Superior temporal gyrus (tissue), 1 donor: Measurements from ENCODE around the gene USP25.
A peak's percentile ranks its signal among the peaks of the same experiment; 100 is the strongest.

ENCODE experiments used
- DNase-seq: peaks from one replicate; pipeline ENCODE4 v3.0.0-alpha.2; 2016; ENCODE audit errors: extremely low spot score

Gene USP25, protein sequence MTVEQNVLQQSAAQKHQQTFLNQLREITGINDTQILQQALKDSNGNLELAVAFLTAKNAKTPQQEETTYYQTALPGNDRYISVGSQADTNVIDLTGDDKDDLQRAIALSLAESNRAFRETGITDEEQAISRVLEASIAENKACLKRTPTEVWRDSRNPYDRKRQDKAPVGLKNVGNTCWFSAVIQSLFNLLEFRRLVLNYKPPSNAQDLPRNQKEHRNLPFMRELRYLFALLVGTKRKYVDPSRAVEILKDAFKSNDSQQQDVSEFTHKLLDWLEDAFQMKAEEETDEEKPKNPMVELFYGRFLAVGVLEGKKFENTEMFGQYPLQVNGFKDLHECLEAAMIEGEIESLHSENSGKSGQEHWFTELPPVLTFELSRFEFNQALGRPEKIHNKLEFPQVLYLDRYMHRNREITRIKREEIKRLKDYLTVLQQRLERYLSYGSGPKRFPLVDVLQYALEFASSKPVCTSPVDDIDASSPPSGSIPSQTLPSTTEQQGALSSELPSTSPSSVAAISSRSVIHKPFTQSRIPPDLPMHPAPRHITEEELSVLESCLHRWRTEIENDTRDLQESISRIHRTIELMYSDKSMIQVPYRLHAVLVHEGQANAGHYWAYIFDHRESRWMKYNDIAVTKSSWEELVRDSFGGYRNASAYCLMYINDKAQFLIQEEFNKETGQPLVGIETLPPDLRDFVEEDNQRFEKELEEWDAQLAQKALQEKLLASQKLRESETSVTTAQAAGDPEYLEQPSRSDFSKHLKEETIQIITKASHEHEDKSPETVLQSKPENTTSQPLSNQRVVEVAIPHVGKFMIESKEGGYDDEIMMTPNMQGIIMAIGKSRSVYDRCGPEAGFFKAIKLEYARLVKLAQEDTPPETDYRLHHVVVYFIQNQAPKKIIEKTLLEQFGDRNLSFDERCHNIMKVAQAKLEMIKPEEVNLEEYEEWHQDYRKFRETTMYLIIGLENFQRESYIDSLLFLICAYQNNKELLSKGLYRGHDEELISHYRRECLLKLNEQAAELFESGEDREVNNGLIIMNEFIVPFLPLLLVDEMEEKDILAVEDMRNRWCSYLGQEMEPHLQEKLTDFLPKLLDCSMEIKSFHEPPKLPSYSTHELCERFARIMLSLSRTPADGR

DNA sequence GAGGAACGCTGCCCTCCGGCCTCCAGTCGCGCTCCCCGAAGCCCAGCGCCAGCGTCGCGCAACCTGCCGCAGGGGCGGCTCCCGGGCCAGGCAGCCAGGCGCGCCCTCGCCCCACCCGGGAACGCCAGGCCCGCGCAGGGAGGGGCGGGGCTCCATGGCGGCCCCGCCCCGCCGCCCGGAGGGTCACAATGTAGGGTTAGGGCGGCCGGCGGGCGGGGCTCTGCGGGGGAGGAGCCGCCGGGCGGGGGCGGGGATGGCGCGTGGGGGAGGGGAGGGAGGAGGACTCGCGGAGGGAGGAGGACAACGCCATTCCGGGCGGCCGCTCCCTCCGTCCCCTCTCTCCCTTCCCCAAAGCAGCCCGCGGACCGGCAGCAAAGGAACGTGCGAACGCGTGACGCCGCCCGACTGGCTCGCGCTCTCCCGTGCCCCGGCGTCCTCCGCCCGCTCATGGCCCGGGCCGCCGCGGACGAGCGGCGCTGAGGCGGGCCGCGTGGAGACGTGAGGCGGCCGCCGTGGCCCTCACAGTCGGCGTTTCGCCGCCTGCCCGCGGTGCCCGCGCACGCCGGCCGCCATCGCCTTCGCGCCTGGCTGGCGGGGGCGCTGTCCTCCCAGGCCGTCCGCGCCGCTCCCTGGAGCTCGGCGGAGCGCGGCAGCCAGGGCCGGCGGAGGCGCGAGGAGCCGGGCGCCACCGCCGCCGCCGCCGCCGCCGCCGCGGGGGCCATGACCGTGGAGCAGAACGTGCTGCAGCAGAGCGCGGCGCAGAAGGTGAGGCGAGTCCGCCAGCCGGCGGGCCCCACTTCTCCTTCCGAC is at the start of gene USP25:
Gene USP25, plus strand, starts transcription at position 309 of the 810 bp plus-strand sequence. Its CDS starts 412 bp downstream, at position 721.
- DNase-seq = peak; percentile 81

DNA sequence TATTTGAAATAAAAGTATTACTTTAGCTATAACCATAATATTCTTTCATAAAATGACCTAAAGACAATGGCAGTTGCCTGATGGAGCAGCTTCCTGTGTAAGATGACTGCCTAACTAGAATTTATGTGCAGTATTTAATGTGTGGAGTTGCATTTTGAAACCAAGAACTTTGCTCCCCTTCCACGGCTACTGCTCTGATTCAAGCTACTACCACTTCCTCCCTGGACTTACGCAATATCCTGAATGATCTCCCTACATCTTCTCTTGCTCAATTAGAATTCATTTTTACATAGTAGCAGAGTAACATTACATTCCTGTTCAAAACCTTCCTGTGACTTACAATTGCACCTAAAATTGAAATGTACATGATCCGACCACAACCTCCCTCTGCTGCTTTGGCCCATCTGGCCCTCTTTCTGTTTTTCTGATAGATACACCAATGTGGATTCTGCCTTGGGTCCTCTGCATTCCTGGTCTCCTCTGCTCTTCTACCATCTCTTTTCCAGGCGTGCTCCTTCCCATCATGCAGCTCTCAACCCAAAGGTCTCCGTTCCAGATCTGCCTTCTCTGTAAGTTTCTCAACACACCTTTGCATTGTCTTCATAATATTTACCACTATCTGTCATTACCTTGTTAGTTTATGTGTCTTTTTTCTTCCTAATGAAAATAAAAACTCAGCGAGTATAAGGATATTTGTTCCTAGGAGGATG is 47.4 kb upstream of the USP25 start:
- no peak for DNase-seq

DNA sequence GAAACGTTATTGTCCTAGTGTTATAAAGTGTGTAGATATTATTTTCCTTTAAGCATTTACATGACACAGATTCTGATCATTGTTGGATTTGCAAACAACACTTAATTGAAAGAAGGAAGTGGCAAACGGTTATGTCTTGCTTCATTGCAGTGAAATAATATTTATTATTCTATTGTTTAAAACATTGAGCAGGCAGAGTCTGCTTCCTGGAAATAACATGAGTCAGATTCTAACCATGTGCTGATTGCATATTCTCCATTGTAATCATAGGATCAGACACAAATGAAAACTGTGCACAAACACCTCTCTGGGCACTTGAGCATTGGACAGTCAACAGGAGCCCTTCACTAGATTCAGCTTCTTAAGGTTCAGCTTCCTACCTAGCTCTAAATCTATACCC is 46.8 kb upstream of the USP25 start:
- no peak for DNase-seq

DNA sequence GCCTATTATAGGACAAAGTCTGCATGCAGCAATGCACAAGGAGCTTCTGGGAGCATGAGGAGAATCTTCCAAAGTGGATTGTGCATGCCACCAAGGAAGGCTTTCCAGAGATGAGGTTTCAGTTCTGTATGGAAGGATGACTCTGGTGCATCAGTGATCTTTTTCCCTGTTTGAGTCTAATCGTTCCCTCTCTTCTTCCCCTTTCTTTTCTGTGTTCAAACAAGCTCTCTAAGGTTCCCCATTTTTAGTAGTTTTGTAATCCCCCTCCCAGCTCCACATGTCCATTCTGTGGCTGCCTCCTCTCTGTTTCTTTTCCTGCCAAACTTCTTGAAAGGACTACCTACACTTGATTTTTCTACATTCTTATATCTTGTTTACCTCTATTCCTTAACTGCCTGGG is 43.3 kb upstream of the USP25 start:
- DNase-seq = no peak

DNA sequence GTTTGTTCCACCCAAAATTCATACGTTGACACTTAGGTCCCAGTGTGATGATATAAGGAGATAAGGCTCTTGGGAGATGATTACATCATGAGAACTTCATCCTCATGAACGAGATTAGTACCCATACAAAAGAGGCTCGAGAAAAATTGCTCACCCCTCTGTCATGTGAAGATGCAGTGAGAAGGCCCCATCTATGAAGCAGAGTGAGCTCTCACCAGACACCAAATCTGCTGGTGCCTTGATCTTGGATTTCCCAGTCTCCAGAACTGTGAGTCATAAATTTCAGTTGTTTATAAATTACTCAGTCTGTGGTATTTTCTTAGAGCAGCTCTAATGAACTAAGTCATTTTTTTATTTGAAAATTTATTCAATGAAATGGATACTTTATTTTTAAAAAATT is 42.6 kb upstream of the USP25 start:
- DNase-seq = no peak

DNA sequence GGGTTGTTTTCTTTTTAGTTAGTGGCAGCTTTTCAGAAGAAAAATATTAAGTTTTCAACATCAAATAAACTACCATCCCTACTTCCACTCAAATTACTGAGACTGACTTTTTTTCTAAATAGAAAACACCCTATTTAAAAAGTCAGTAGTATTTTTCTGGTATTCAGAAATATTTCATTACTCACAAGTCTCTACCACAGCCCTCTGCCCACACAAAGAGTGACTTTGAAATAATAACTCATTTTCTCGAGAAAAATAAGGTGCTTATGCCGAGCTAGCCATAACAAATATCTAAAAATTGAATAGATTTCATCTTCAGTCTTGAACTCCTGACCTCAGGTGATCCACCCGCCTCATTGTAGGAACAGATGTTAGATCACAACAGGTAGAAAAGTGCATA is 41.8 kb upstream of the USP25 start:
- DNase-seq = no peak

DNA sequence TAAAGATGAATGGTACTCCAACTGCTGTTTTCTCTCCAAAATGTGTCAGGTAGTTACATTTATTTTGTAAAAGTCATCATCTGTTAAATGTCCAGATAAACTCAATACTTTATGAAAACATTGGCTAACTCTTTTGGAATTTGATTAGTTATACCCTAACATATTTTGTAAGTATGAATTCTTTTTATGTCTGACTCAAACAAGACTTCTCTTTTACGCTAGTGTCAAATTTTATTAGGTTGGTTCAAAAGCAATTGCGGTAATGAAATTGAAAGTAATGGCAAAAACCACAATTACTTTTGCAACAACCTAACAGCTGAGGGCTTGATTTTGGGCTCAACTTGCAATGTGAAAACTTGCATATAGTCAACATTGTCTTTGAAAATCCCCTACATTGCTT is 41.0 kb upstream of the USP25 start:
- DNase-seq = no peak

DNA sequence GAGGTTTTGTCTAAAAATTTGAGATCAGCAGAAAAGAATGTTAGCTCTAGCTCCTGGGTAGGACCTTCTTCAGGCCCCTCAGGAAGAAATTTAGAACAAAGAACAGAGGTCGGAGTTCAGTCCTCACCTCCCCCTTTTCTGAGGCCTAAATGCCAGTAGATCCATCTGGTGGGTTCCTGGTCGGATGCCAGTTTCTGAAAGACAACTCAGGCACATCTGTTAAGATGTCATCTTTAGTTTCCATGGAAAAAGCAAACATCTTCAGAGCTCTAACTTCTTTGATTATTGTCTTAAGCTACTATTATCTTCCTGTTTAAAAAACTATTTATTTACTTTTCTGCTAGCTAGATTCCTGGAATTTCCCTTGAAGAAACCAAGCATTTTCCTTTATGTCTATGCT is 37.1 kb upstream of the USP25 start:
- no peak for DNase-seq

DNA sequence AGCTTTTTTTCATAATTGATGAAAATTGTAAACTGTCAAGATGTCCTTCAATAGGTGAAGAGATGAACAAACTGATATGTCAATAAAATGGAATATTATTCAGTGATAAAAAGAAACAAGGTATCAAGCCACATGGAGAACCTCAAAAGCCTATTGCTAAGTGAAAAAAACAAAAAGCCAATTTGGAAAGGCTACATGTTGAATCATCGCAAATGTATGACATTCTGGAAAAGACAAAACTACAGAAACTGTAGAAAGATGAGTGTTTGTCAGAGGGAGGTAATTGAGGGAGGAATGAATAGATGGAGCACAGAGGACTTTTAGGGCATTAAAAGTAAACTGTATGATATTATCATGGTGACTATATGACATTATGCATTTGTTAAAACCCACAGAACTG is 34.5 kb upstream of the USP25 start:
- DNase-seq = no peak

DNA sequence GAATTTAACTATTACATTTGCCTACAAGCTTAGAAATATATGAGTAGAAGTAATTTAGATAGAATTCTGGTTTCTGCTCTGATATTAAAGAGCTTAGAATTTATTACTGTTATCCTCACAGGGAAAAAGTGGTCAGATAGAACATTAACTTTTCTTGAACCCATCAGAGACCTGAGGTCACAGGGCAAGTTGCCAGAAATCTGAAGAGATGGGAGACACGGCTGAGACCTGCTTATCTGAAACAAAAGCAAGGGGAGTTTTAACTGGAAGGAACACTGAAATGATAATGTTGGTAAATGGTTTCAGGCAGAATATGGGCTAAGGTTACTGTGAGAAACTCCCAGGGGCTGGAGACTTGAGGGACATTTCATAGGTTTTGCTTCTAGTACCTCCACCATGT is 28.0 kb upstream of the USP25 start:
- no peak for DNase-seq

DNA sequence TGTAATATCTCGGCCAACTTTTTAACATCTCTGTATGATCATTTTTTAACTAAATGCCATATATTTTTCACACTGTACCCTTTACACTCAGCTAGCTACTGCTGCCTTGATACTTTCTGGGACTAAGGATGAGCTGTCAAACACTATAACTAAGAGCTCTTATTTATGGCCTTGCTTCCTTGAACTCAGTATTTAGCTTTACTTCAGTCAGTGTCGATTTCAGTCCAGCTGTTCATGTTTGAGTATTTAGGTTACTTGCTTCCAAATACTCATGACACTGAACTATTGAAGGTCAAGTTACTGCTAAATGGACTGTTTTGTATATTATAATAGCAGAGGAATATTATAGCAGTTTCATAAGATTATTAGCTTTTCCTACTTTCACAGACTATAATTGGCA is 25.9 kb upstream of the USP25 start:
- no peak for DNase-seq

DNA sequence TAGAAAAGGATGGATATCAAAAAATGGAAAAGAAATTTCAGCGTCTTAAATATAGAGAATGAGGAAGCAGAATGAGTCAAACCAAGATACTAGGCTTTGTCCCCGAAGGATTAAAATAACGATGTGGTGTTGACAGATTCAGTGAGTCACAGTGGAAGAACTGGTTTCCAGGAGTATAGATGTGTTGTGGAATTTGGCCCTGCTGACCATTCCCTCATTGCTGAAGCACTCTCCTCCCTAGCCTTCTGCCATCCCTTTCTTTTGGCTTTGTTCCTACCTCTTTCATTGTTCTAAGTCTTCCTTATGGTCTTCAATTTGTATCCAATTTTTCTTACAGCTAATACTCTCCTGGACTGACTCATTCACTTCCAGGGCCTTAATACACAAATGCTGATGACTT is 23.1 kb upstream of the USP25 start:
- peak; percentile 34 for DNase-seq

DNA sequence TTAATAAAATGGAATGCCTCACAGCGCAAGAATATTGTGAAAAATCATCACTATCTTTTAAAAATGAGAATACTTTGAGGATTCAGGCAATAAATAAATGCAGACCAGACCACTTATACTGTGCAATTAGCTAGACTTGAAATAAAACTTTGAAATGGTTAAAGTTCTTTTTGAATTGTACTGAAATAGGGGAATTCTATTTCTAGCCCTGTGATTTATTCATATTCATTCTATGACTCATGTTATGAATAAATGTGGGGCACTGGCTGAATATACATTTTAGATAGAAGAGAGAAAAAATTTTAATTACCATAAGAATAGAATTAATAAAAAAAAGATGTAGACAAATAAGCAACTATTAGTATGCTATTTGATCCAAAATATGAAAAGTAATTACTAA is 16.4 kb upstream of the USP25 start:
- DNase-seq = peak; percentile 32

DNA sequence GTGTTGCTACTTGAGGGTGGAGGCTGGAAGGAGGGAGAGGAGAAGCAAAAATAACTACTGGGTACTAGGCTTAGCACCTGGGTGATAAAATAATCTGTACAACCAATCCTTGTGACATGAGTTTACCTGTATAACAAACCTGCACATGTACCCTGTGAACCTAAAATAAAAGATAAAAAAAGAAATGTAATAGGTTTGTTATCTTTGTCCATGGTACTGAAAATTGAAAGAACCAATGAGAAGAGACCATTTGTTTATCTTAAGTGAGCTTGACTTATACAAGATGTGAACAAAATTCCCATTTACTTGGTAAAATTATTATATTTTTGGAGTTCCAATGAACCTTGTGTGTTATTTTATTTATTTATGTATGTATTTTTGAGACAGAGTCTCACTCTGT is 11.1 kb upstream of the USP25 start:
- no peak for DNase-seq

DNA sequence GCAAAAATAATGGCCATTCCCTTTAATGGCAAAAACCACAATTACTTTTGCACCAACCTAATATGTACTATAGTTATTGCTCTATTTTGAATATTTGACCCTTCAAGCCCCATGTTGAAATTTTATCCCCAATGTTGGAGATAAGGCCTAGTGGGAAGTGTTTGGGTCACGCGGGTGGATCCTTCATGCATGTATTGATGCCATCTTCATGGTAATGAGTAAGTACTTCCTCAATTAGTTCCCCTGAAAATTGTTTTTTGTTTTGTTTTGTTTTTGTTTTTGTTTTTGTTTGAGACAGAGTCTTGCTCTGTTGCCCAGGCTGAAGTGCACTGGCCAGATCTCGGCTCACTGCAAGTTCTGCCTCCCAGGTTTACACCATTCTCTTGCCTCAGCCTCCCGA is 9.8 kb upstream of the USP25 start:
- no peak for DNase-seq

DNA sequence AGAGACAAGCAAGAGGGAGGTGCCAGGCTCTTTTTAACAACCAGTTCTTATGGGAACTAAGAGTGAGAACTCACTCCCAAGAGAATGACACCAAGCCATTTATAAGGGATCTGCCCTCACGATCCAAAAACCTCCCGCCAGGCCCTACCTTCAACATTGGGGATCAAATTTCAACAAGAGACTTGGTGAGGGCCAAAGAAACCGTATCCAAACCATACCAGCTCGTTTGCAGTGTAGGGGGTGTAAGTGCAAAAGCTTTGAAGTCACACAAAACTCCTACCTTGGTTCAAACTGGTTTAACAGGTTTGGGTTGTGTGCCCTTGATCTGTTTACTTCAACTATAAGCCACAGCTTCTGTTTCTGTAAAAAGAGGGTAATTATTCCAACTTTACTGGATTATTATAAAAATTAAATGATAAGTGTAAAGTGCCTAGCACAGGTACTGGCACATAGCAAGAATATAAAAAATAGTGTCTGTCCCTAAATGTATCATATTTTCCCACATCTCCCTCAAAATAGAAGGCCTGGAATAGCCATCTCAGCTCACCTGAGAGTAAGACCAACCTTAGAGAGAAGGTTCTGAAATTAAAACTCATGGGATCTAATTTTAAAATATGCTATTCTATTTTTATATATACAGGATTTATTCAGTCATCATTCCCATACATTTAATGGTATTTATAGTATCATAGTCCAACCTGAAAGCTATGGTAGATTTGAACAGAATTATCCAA is 7.0 kb upstream of the USP25 start:
- no peak for DNase-seq

DNA sequence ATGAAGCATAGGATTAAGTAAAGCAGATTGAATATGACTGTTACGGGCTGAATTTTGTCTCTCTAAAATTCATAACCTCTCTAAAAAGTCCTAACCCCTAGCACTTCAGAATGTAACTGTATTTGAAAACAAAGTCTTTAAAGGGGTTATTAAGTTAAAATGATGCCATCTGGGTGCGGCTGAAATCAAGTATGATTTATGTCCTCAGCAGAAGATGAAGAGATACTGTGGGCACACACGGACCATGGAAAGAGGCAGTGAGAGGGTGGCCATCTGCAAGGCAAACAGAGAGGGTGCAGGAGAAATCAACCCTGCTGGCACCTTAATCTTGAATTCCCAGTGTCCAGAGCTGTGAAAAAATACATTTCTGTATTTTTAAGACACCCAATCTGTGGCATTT is 3.8 kb upstream of the USP25 start:
- no peak for DNase-seq

DNA sequence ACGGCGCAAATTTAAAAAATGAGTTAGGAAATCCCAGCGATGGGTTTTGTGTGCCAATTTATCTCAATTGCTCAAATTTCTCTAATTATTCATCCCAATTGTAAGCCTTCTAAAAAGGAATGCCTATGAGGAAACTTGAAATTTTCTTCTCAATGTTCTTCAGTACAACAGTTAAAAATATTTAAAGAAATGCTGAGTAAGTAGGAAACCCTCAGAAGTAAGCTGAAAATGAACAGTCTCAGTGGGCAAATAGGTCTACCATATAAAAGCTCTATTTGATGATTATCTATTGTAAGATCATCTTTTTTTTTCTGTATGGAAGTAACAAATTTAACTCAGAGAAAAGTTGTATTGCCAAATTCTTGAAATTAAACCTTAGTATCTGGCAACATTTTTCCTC is 1.7 kb upstream of the USP25 start:
- DNase-seq = no peak

DNA sequence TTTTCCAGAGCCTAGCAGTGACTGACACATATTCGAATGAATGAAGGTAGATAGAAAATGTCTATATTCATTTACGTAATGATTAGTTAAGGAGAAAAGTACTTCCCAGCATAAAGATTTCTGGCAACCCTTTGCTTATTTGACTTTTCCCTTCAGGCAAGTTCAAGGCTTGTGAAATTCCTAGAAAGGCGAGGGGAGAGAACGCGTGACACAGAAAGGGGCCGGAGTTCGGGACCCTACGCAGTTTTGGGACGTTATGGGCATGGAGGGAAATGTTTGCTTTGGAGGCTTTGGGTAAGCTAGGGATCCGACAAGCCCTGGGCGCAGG is 472 bp upstream of the USP25 start:
- no peak for DNase-seq

DNA sequence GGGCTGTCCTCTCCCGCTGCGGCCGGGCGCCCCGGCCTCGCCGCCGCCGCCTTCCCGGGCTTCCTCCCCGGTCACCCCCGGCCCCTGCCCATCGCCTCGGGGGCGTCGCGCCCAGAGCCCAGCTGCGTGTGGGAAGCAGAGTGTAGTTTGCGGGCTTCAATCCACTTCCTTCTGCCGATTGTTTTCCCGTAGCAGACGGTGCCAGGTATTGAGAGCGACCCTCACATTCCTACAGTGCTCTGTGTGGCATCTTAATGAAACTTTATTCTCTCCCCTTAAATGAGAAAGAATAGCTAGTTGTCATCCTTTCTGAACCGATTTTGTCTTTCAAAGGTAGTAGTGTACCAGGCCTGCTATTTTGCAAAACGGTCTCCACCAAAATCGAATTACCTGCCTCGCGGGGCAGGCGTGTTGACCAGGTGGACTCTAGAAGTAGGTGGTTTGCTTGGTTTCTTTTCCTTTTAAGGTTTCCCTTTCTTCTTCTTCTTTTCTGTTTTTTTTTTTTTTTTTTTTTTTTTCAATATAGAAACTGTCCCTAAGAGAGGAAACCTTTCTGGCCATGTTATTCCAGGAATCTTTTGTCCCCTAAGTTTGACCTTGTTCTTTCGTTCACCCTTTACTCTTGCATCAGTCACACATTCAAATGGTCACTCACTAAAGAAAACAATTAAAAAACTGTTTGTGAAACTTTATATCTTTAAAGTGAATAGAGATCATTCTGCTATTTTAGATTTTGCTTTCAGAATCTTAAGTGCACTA is 881 bp downstream of the USP25 start:
- no peak for DNase-seq
